HepG2 (cell line): ENCODE results near the gene AMER3.

ENCODE experiments used
- AHDC1 ChIP-seq: sonication (generic); formaldehyde crosslinking; IDR thresholded peaks from 2 replicates; pipeline ENCODE4 v1.5.1; 2020; ENCODE audit warnings: mild to moderate bottlenecking, missing genetic modification reagents, borderline replicate concordance
- CCDC6 ChIP-seq: sonication (generic); formaldehyde crosslinking; IDR thresholded peaks from 2 replicates; pipeline ENCODE4 v1.8.1; 2022; ENCODE audit warnings: mild to moderate bottlenecking, missing genetic modification reagents, moderate library complexity
- CTCF ChIP-seq: sonication (generic); formaldehyde crosslinking; IDR thresholded peaks from 2 replicates; pipeline ENCODE4 v1.5.0; 2020; ENCODE audit warnings: mild to moderate bottlenecking, missing genetic modification reagents, moderate library complexity
- DZIP1 ChIP-seq: sonication (generic); formaldehyde crosslinking; IDR thresholded peaks from 2 replicates; pipeline ENCODE4 v1.5.0; 2020; ENCODE audit warnings: mild to moderate bottlenecking, missing genetic modification reagents
- HMGA1 ChIP-seq: sonication (generic); formaldehyde crosslinking; conservative IDR thresholded peaks from 2 replicates; pipeline ENCODE4 v1.4.0; 2020; ENCODE audit warnings: missing genetic modification reagents
- MAX ChIP-seq: IDR thresholded peaks from 2 replicates; pipeline ENCODE4 v1.6.1; 2012; ENCODE audit warnings: inconsistent platforms
- POLR2A ChIP-seq, 2 experiments: IDR thresholded peaks; 2 replicates each; pipeline ENCODE4 v1.6.1; 2011; ENCODE audit warnings: low read depth in 2 of 2, low read length in 2 of 2, mild to moderate bottlenecking in 1 of 2, moderate library complexity in 1 of 2; ENCODE audit not compliant: insufficient read depth in 1 of 2
- PREB ChIP-seq: sonication (generic); formaldehyde crosslinking; IDR thresholded peaks from 2 replicates; pipeline ENCODE4 v1.4.0; 2020; ENCODE audit warnings: missing genetic modification reagents
- RBM39 ChIP-seq: fragments of 200-400 bp; formaldehyde crosslinking; IDR thresholded peaks from one replicate; pipeline ENCODE4 v1.6.1; 2018; ENCODE audit warnings: antibody characterized with exemption, mild to moderate bottlenecking, low read depth, low read length; ENCODE audit not compliant: poor library complexity, severe bottlenecking
- RCOR2 ChIP-seq: IDR thresholded peaks from 2 replicates; pipeline ENCODE4 v1.6.1; 2016; ENCODE audit warnings: missing biosample characterization, missing genetic modification reagents
- STAT6 ChIP-seq: sonication (generic); formaldehyde crosslinking; IDR thresholded peaks from 2 replicates; pipeline ENCODE4 v1.4.0; 2020; ENCODE audit warnings: missing genetic modification reagents, mild to moderate bottlenecking, borderline replicate concordance
- ZSCAN30 ChIP-seq: sonication (generic); formaldehyde crosslinking; IDR thresholded peaks from 2 replicates; pipeline ENCODE4 v1.5.0; 2020; ENCODE audit warnings: mild to moderate bottlenecking, missing genetic modification reagents

GRCh38 chr2:130764035-130764820 is 8.9 kb downstream of the AMER3 start:
- TF ChIP-seq RCOR2 (CRISPR knock-in tag) (no peak), MAX (no peak), CTCF (CRISPR knock-in tag) (no peak), HMGA1 (CRISPR knock-in tag) (no peak), CCDC6 (CRISPR knock-in tag) (no peak), POLR2A (IDR thresholded peaks at IDR 0.05; ENCODE audit: insufficient read depth in 1 of 2, low read depth in 2 of 2, low read length in 2 of 2) (no peak), DZIP1 (CRISPR knock-in tag) (no peak), PREB (no peak), AHDC1 (no peak), STAT6 (no peak), RBM39 (no peak), ZSCAN30 (no peak)
